Suppressor macrophage treated with lipopolysaccharide for 1 hour (primary cell): ENCODE measurements around the gene LRRC70.
"Not testable (repeated sequence)": the region's sequence is repeated elsewhere in the genome, so short reads cannot be mapped to it uniquely, and the experiment has no call there.

ENCODE experiments used
- DNase-seq, 3 donors: peaks; one replicate each; pipeline ENCODE4 v3.0.0-alpha.2; 2020 to 2022

LRRC70 gene

GRCh38 chr5:62578540-62578939, at the start of gene LRRC70:
LRRC70 (plus strand) TSS chr5:62578819; CDS start chr5:62579439, 620 bp downstream.
- peak; percentile 63 to 79 (median 77) for DNase-seq

- no peak for DNase-seq
Measured at GRCh38 chr5:62533597-62533996, 45.0 kb upstream of the LRRC70 start.

- DNase-seq, result no peak
Measured at GRCh38 chr5:62534461-62535236, 44.0 kb upstream of the LRRC70 start.

- DNase-seq, result no peak
Measured at GRCh38 chr5:62536232-62536631, 42.4 kb upstream of the LRRC70 start.

- no peak for DNase-seq
Measured at GRCh38 chr5:62536783-62537182, 41.8 kb upstream of the LRRC70 start.

GRCh38 chr5:62538017-62538942, 40.3 kb upstream of the LRRC70 start:
- DNase-seq, result peak; percentile 14 to 67 (median 42)

GRCh38 chr5:62542720-62543119, 35.9 kb upstream of the LRRC70 start:
- DNase-seq, result no peak

- peak; percentile 41 to 72 (median 67) for DNase-seq
Measured at GRCh38 chr5:62547945-62548630, 30.5 kb upstream of the LRRC70 start.

GRCh38 chr5:62550103-62550502, 28.5 kb upstream of the LRRC70 start:
- DNase-seq, result no peak

- no peak for DNase-seq
Measured at GRCh38 chr5:62555930-62556329, 22.7 kb upstream of the LRRC70 start.

GRCh38 chr5:62558941-62559340, 19.7 kb upstream of the LRRC70 start:
- no peak for DNase-seq

- no peak for DNase-seq
Measured at GRCh38 chr5:62560786-62561185, 17.8 kb upstream of the LRRC70 start.

GRCh38 chr5:62561896-62562295, 16.7 kb upstream of the LRRC70 start:
- no peak for DNase-seq

- DNase-seq, result no peak
Measured at GRCh38 chr5:62562867-62563266, 15.8 kb upstream of the LRRC70 start.

- DNase-seq, result no peak
Measured at GRCh38 chr5:62564101-62564500, 14.5 kb upstream of the LRRC70 start.

- not testable (repeated sequence) for DNase-seq
Measured at GRCh38 chr5:62565740-62566139, 12.9 kb upstream of the LRRC70 start.

- DNase-seq, result no peak
Measured at GRCh38 chr5:62568143-62568542, 10.5 kb upstream of the LRRC70 start.

GRCh38 chr5:62568800-62569432, 9.7 kb upstream of the LRRC70 start:
- DNase-seq, result no peak

GRCh38 chr5:62569470-62569869, 9.1 kb upstream of the LRRC70 start:
- DNase-seq, result no peak

- DNase-seq, result peak in 1 of 3 donors; percentile 29
Measured at GRCh38 chr5:62572918-62573514, 5.6 kb upstream of the LRRC70 start.

GRCh38 chr5:62574599-62574998, 4.0 kb upstream of the LRRC70 start:
- DNase-seq, result peak in 1 of 3 donors; percentile 20

GRCh38 chr5:62575066-62575465, 3.6 kb upstream of the LRRC70 start:
- no peak for DNase-seq
